Vagina (tissue), 2 donors: ENCODE data around the gene NRARP.

Experiments
- CTCF ChIP-seq, 3 experiments: fragments of 450-650 bp in 2 of 3; fragments of 200-600 bp in 1 of 3; sonication (generic) in 1 of 3; IDR thresholded peaks; one replicate each; pipeline ENCODE4 v1.5.1; 2017 to 2019; ENCODE audit warnings: antibody characterized with exemption in 3 of 3, mild to moderate bottlenecking in 2 of 3, moderate library complexity in 2 of 3
- POLR2AphosphoS5 ChIP-seq, 2 donors: sonication (generic); formaldehyde crosslinking; IDR thresholded peaks; one replicate each; pipeline ENCODE4 v1.9.0; 2017; ENCODE audit warnings: antibody characterized with exemption in 2 of 2, mild to moderate bottlenecking in 2 of 2, low read depth in 1 of 2; ENCODE audit not compliant: insufficient read depth in 1 of 2

- TF ChIP-seq CTCF (IDR thresholded peaks at IDR 0.05) (no peak), POLR2AphosphoS5 (IDR thresholded peaks at IDR 0.05; ENCODE audit: insufficient read depth in 1 of 2, low read depth in 1 of 2) (no peak)
These were observed 15.1 kb upstream of the NRARP start for GRCh38 chr9:137317021-137317717.
